Uterus (tissue), 4 donors: ENCODE results near the gene GPR132. TPM values are rescaled to one million over a fixed set of nuclear protein-coding genes. Genes with fewer than 3 reads are reported as not detected.
"Not testable (repeated sequence)": the region's sequence is repeated elsewhere in the genome, so short reads cannot be mapped to it uniquely, and the experiment has no call there.

ENCODE experiments used
- DNase-seq, 2 donors: peaks; one replicate each; pipeline ENCODE4 v3.0.0-alpha.2; 2019 to 2020
- H3K27ac ChIP-seq, 2 donors: fragments of 200-600 bp; sonication (generic); 1 replicate in 1 of 2; 2 replicates in 1 of 2; pipeline ENCODE4 v1.5.1; 2016 to 2018
- H3K27me3 ChIP-seq, 2 donors: fragments of 200-600 bp; sonication (generic); one replicate each; pipeline ENCODE4 v1.5.1; 2018 to 2019; ENCODE audit warnings: control low read depth in 1 of 2
- H3K36me3 ChIP-seq, 2 donors: fragments of 200-600 bp; sonication (generic); one replicate each; pipeline ENCODE4 v1.5.1; 2019; ENCODE audit warnings: control low read depth in 1 of 2
- H3K4me1 ChIP-seq, 2 donors: fragments of 200-600 bp; sonication (generic); one replicate each; pipeline ENCODE4 v1.5.1; 2018 to 2019; ENCODE audit warnings: control low read depth in 1 of 2
- H3K4me3 ChIP-seq, 2 donors: fragments of 200-600 bp; sonication (generic); 1 replicate in 1 of 2; 2 replicates in 1 of 2; pipeline ENCODE4 v1.5.1; 2018 to 2019; ENCODE audit warnings: mild to moderate bottlenecking in 1 of 2
- H3K9me3 ChIP-seq, 2 donors: fragments of 200-600 bp; sonication (generic); one replicate each; pipeline ENCODE4 v1.5.1; 2019; ENCODE audit warnings: control low read depth in 1 of 2
- CTCF ChIP-seq, 4 experiments: fragments of 200-600 bp in 2 of 4; fragments of 450-650 bp in 2 of 4; sonication (generic) in 2 of 4; IDR thresholded peaks; one replicate each; pipeline ENCODE4 v1.5.1; 2016 to 2019; ENCODE audit warnings: antibody characterized with exemption in 4 of 4, mild to moderate bottlenecking in 2 of 4, moderate library complexity in 1 of 4
- POLR2A ChIP-seq, 2 donors: fragments of 450-650 bp; IDR thresholded peaks; one replicate each; pipeline ENCODE4 v1.6.1; 2016; ENCODE audit warnings: antibody characterized with exemption in 2 of 2, mild to moderate bottlenecking in 1 of 2, moderate library complexity in 1 of 2
- intact Hi-C: fragments of 100-400 bp; cut with DNase I; formaldehyde crosslinking; loops from one replicate; pipeline ENCODE4 v1.15.1; 2023; ENCODE audit warnings: low total_unique reads
- total RNA-seq, 4 donors: library from RNA; depleted of rRNA in 3 of 4; stranded (reverse); fragments of >200 nt in 3 of 4; gene quantifications; one replicate each; pipeline versions ENCODE4 v1.1.0 to v1.2.4, GENCODE V29; 2014 to 2023
- donor health status: DM: yes; HTN: yes; CAD: no.

GPR132 gene
- total RNA-seq = 1 to 10 TPM in 2 of 4 donors, not detected in 2; 1.7 to 3.7 TPM

GRCh38 chr14:105065280-105066228, at the start of gene GPR132:
Gene GPR132 (minus strand): TSS chr14:105065430. CDS start chr14:105055420, 10,010 bp downstream.
- Histone ChIP-seq H3K36me3 (no peaks in the 10 kb centered on the region), H3K9me3 (no peaks in the 10 kb centered on the region), H3K4me3 (no peak within 1 kb of the TSS), H3K27me3 (peaks cover 0 to 5% of the 10 kb centered on the region in 2 donors), H3K4me1 (no peaks in the 10 kb centered on the region), H3K27ac (no peak within 1 kb of the TSS)
- no peak for DNase-seq
- TF ChIP-seq POLR2A (IDR thresholded peaks at IDR 0.05) = no peak
- TF ChIP-seq CTCF (IDR thresholded peaks at IDR 0.05) = no peak
- intact Hi-C loops = no loop called here

GRCh38 chr14:105109243-105109642, 44.0 kb upstream of the GPR132 start:
- H3K27me3 ChIP-seq, H3K4me1 ChIP-seq, H3K27ac ChIP-seq, H3K36me3 ChIP-seq, H3K4me3 ChIP-seq, DNase-seq, intact Hi-C loops, H3K9me3 ChIP-seq: not testable (repeated sequence)

GRCh38 chr14:105108516-105108864, 43.3 kb upstream of the GPR132 start:
- TF ChIP-seq CTCF (IDR thresholded peaks at IDR 0.05) (no peak), POLR2A (IDR thresholded peaks at IDR 0.05) (no peak)
- Histone ChIP-seq H3K36me3 (no peaks in the 10 kb centered on the region), H3K27ac (no peak overlapping the region), H3K4me1 (no peaks in the 10 kb centered on the region), H3K9me3 (no peaks in the 10 kb centered on the region), H3K27me3 (no peaks in the 10 kb centered on the region), H3K4me3 (no peak overlapping the region)
- DNase-seq = no peak
- intact Hi-C loops = no loop called here

GRCh38 chr14:105107781-105108515, 42.7 kb upstream of the GPR132 start:
- no peaks in the 10 kb centered on the region for H3K36me3 ChIP-seq
- H3K4me3 ChIP-seq = no peak overlapping the region
- no peak for DNase-seq
- no peaks in the 10 kb centered on the region for H3K27me3 ChIP-seq
- no peaks in the 10 kb centered on the region for H3K9me3 ChIP-seq
- intact Hi-C loops = no loop called here
- H3K4me1 ChIP-seq = no peaks in the 10 kb centered on the region
- H3K27ac ChIP-seq = no peak overlapping the region
- no peak for TF ChIP-seq POLR2A (IDR thresholded peaks at IDR 0.05)
- no peak for TF ChIP-seq CTCF (IDR thresholded peaks at IDR 0.05)

GRCh38 chr14:105107351-105107750, 42.1 kb upstream of the GPR132 start:
- Histone ChIP-seq H3K9me3 (no peaks in the 10 kb centered on the region), H3K4me3 (no peak overlapping the region), H3K27me3 (no peaks in the 10 kb centered on the region), H3K36me3 (no peaks in the 10 kb centered on the region), H3K27ac (no peak overlapping the region), H3K4me1 (no peaks in the 10 kb centered on the region)
- intact Hi-C loops = no loop called here
- no peak for TF ChIP-seq CTCF (IDR thresholded peaks at IDR 0.05)
- TF ChIP-seq POLR2A (IDR thresholded peaks at IDR 0.05) = no peak
- DNase-seq = no peak
